ENCODE measurements around the gene RPS15.

The RPS15 gene

GRCh38 chr19:1441677-1442438 is 3.7 kb downstream of the RPS15 start:
- TF ChIP-seq ZFX (IDR thresholded peaks at IDR 0.05) (no peak), CTCF (conservative IDR thresholded peaks at IDR 0.05) (no peak)
- H3K27ac ChIP-seq: peak overlapping the region; percentile 98

GRCh38 chr19:1445185-1445931 is 7.2 kb downstream of the RPS15 start:
- TF ChIP-seq ZFX (IDR thresholded peaks at IDR 0.05) (0 out of 2 replicates have a peak, but pooled peaks have one; percentile 25), CTCF (conservative IDR thresholded peaks at IDR 0.05) (peak; percentile 99)
- no peak overlapping the region for H3K27ac ChIP-seq

GRCh38 chr19:1445932-1446712 is 7.9 kb downstream of the RPS15 start:
- TF ChIP-seq CTCF (conservative IDR thresholded peaks at IDR 0.05): no peak
- TF ChIP-seq ZFX (IDR thresholded peaks at IDR 0.05): no peak
- no peak overlapping the region for H3K27ac ChIP-seq

GRCh38 chr19:1446713-1447481 is 8.7 kb downstream of the RPS15 start:
- TF ChIP-seq CTCF (conservative IDR thresholded peaks at IDR 0.05) (no peak), ZFX (IDR thresholded peaks at IDR 0.05) (no peak)
- no peak overlapping the region for H3K27ac ChIP-seq

- TF ChIP-seq ZFX (IDR thresholded peaks at IDR 0.05): no peak
- no peak for TF ChIP-seq CTCF (conservative IDR thresholded peaks at IDR 0.05)
- no peak overlapping the region for H3K27ac ChIP-seq
Observed at GRCh38 chr19:1447504-1447903, 9.3 kb downstream of the RPS15 start.

GRCh38 chr19:1447944-1448343 is 9.7 kb downstream of the RPS15 start:
- no peak overlapping the region for H3K27ac ChIP-seq
- TF ChIP-seq CTCF (conservative IDR thresholded peaks at IDR 0.05): no peak
- no peak for TF ChIP-seq ZFX (IDR thresholded peaks at IDR 0.05)
